SK-N-SH treated with all-trans-retinoic acid at 6 μM for 48 hours (cell line): ENCODE results near the gene TEX11.
"Not testable (repeated sequence)": the region's sequence is repeated elsewhere in the genome, so short reads cannot be mapped to it uniquely, and the experiment has no call there.

Experiments
- ATAC-seq: fragments of 200-7000 bp; cut with Tn5 transposase; 3 replicates; pipeline ENCODE4 v1.9.1; 2020; ENCODE audit warnings: mild to moderate bottlenecking, moderate library complexity
- ARNTL ChIP-seq: fragments of 450-650 bp; formaldehyde crosslinking; IDR thresholded peaks from 2 replicates; pipeline ENCODE4 v1.5.0; 2020; ENCODE audit warnings: low read depth, mild to moderate bottlenecking, moderate library complexity, borderline replicate concordance
- BACH2 ChIP-seq: fragments of 250-450 bp; sonication (Bioruptor Pico); IDR thresholded peaks from 2 replicates; pipeline ENCODE4 v1.9.0; 2021; ENCODE audit warnings: mild to moderate bottlenecking, borderline replicate concordance
- CREB5 ChIP-seq: fragments of 250-450 bp; sonication (Bioruptor Pico); IDR thresholded peaks from 2 replicates; pipeline ENCODE4 v1.5.1; 2020; ENCODE audit warnings: low read depth, mild to moderate bottlenecking, moderate library complexity
- CSDC2 ChIP-seq: fragments of 250-450 bp; sonication (Bioruptor Pico); IDR thresholded peaks from 2 replicates; pipeline ENCODE4 v1.5.0; 2020; ENCODE audit warnings: mild to moderate bottlenecking, moderate library complexity
- CSRNP3 ChIP-seq: fragments of 250-450 bp; sonication (Bioruptor Pico); IDR thresholded peaks from 2 replicates; pipeline ENCODE4 v1.5.1; 2021; ENCODE audit warnings: mild to moderate bottlenecking, moderate library complexity
- ESRRG ChIP-seq: fragments of 250-450 bp; sonication (Bioruptor Pico); IDR thresholded peaks from 2 replicates; pipeline ENCODE4 v1.6.1; 2021; ENCODE audit warnings: mild to moderate bottlenecking
- GLIS3 ChIP-seq: fragments of 250-450 bp; sonication (Bioruptor Pico); IDR thresholded peaks from 2 replicates; pipeline ENCODE4 v1.5.0; 2020; ENCODE audit warnings: mild to moderate bottlenecking, moderate library complexity
- ISL1 ChIP-seq: fragments of 250-450 bp; sonication (Bioruptor Pico); IDR thresholded peaks from 2 replicates; pipeline ENCODE4 v2.1.2; 2022; ENCODE audit warnings: mild to moderate bottlenecking, moderate library complexity
- OSR1 ChIP-seq: fragments of 250-450 bp; sonication (Bioruptor Pico); IDR thresholded peaks from 2 replicates; pipeline ENCODE4 v1.8.0; 2022; ENCODE audit warnings: moderate library complexity, mild to moderate bottlenecking, inconsistent platforms
- PATZ1 ChIP-seq: fragments of 250-450 bp; sonication (Bioruptor Pico); IDR thresholded peaks from 2 replicates; pipeline ENCODE4 v1.8.0; 2020; ENCODE audit warnings: mild to moderate bottlenecking, moderate library complexity, borderline replicate concordance
- POU6F1 ChIP-seq: fragments of 250-450 bp; sonication (Bioruptor Pico); IDR thresholded peaks from 2 replicates; pipeline ENCODE4 v1.8.0; 2021; ENCODE audit warnings: low read depth, mild to moderate bottlenecking, moderate library complexity, borderline replicate concordance
- RARB ChIP-seq: fragments of 250-450 bp; sonication (Bioruptor Pico); IDR thresholded peaks from 2 replicates; pipeline ENCODE4 v1.8.0; 2021; ENCODE audit warnings: mild to moderate bottlenecking, moderate library complexity
- SNAI2 ChIP-seq: fragments of 250-450 bp; sonication (Bioruptor Pico); IDR thresholded peaks from 2 replicates; pipeline ENCODE4 v1.5.0; 2020; ENCODE audit warnings: mild to moderate bottlenecking, moderate library complexity
- TCF4 ChIP-seq: fragments of 250-450 bp; sonication (Bioruptor Pico); IDR thresholded peaks from 2 replicates; pipeline ENCODE4 v1.8.0; 2021; ENCODE audit warnings: mild to moderate bottlenecking, moderate library complexity, borderline replicate concordance
- TOX ChIP-seq: fragments of 250-450 bp; sonication (Bioruptor Pico); IDR thresholded peaks from 2 replicates; pipeline ENCODE4 v1.8.0; 2021; ENCODE audit warnings: mild to moderate bottlenecking, moderate library complexity, borderline replicate concordance
- TSHZ2 ChIP-seq: fragments of 250-450 bp; sonication (Bioruptor Pico); IDR thresholded peaks from 2 replicates; pipeline ENCODE4 v1.5.0; 2020; ENCODE audit warnings: mild to moderate bottlenecking, moderate library complexity
- ZFP3 ChIP-seq: fragments of 250-450 bp; sonication (Bioruptor Pico); IDR thresholded peaks from 2 replicates; pipeline ENCODE4 v1.5.0; 2020; ENCODE audit warnings: mild to moderate bottlenecking, moderate library complexity
- ZFP30 ChIP-seq: fragments of 450-650 bp; formaldehyde crosslinking; IDR thresholded peaks from 2 replicates; pipeline ENCODE4 v1.5.0; 2022; ENCODE audit warnings: mild to moderate bottlenecking, moderate library complexity
- ZNF565 ChIP-seq: fragments of 450-650 bp; formaldehyde crosslinking; conservative IDR thresholded peaks from 2 replicates; pipeline ENCODE4 v1.5.0; 2020; ENCODE audit warnings: low read depth, mild to moderate bottlenecking, moderate library complexity
- ZNF70 ChIP-seq: fragments of 450-650 bp; formaldehyde crosslinking; IDR thresholded peaks from 2 replicates; pipeline ENCODE4 v1.5.0; 2020; ENCODE audit warnings: mild to moderate bottlenecking, moderate library complexity
- ZNF8 ChIP-seq: fragments of 450-650 bp; formaldehyde crosslinking; IDR thresholded peaks from 2 replicates; pipeline ENCODE4 v1.5.0; 2020; ENCODE audit warnings: mild to moderate bottlenecking, moderate library complexity

TEX11 gene

GRCh38 chrX:70901465-70901864, 7.0 kb downstream of the TEX11 start:
- no peak for ATAC-seq
- TF ChIP-seq CREB5 (CRISPR knock-in tag) (no peak), GLIS3 (CRISPR knock-in tag) (no peak), TOX (no peak), ZNF8 (CRISPR knock-in tag) (no peak)

GRCh38 chrX:70890441-70890840, 18.1 kb downstream of the TEX11 start:
- ATAC-seq: not testable (repeated sequence)

- no peak for ATAC-seq
- TF ChIP-seq ISL1 (CRISPR knock-in tag): no peak
- TF ChIP-seq ZFP3 (CRISPR knock-in tag): no peak
- TF ChIP-seq SNAI2 (CRISPR knock-in tag): no peak
- TF ChIP-seq GLIS3 (CRISPR knock-in tag): no peak
- TF ChIP-seq RARB (CRISPR knock-in tag): no peak
- no peak for TF ChIP-seq PATZ1 (CRISPR knock-in tag)
- TF ChIP-seq CSRNP3: no peak
- TF ChIP-seq ZFP30 (CRISPR knock-in tag): no peak
- TF ChIP-seq OSR1 (CRISPR knock-in tag): no peak
- TF ChIP-seq TSHZ2 (CRISPR knock-in tag): no peak
- TF ChIP-seq TOX: no peak
- TF ChIP-seq ZNF8 (CRISPR knock-in tag): no peak
- no peak for TF ChIP-seq ZNF70
- TF ChIP-seq ARNTL (CRISPR knock-in tag): no peak
- TF ChIP-seq BACH2 (CRISPR knock-in tag): no peak
- no peak for TF ChIP-seq ESRRG (CRISPR knock-in tag)
- TF ChIP-seq CREB5 (CRISPR knock-in tag): no peak
- no peak for TF ChIP-seq ZNF565 (CRISPR knock-in tag)
- TF ChIP-seq CSDC2 (CRISPR knock-in tag): no peak
- TF ChIP-seq TCF4 (CRISPR knock-in tag): no peak
Measured at GRCh38 chrX:70878902-70879301, 29.6 kb downstream of the TEX11 start.

GRCh38 chrX:70852294-70852693, 56.2 kb downstream of the TEX11 start:
- TF ChIP-seq TSHZ2 (CRISPR knock-in tag) (no peak), BACH2 (CRISPR knock-in tag) (no peak), ESRRG (CRISPR knock-in tag) (no peak), POU6F1 (no peak)
- ATAC-seq: no peak

GRCh38 chrX:70844081-70844480, 64.4 kb downstream of the TEX11 start:
- not testable (repeated sequence) for ATAC-seq

GRCh38 chrX:70843620-70844019, 64.9 kb downstream of the TEX11 start:
- ATAC-seq: not testable (repeated sequence)
